Measurements from ENCODE around the gene GPR183.

The GPR183 gene

GRCh38 chr13:99312493-99312883 is 5.3 kb upstream of the GPR183 start:
- peak; percentile 93 for DNase-seq (ENCODE audit: low read depth)

- DNase-seq (ENCODE audit: low read depth), result no peak
Observed at GRCh38 chr13:99311748-99312492, 4.7 kb upstream of the GPR183 start.

DNA sequence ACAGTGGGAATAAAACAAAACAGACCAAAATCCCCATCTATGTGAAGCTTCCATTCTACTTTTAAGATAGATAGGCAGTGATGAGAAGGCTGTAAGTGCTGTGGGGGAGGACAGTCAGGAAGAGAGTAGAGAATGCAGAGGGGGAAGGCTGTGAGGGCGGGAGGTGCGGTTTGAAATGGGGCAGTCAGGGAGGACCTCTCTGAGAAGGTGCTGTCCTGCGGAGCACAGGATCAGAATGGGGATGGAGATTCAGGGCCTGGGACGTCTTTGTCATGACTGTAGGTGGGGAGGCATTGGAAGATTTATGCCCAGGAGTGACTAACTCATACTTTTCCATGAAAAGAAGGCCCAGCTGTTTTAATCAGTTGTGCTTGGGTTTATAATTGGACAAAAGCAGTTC is 3.9 kb upstream of the GPR183 start:
- no peak for DNase-seq (ENCODE audit: low read depth)

GRCh38 chr13:99310382-99311031 is 3.3 kb upstream of the GPR183 start:
- DNase-seq (ENCODE audit: low read depth), result peak; percentile 69

DNA sequence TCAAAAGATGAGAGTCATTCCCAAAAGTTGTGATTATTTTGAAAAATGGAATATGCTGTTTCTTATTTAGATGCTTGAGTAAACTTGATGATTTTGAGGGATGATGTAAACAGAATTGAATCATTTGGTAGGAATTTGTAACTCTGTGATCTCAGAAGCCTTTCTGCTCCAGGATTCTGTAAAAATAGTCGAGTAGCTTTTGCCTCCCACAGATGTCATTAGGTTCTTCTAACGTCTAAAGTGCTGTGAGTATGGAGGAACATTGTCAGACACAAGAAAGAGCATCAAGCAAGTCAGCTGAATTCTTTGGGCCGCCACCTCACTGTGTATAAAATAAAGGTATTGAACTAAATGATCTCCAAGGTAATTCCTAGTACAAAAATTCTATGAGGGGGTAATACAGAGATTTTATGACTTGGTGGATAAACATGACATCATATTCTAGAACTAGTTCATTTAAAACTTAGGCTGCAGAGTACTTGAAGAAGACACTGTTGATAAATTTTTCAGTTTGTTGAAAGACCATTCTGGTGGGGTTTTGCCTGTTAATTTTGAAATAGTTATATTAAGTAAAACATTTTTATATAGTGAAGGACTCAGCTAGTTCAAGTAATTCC is 1.4 kb upstream of the GPR183 start:
- no peak for DNase-seq (ENCODE audit: low read depth)

DNA sequence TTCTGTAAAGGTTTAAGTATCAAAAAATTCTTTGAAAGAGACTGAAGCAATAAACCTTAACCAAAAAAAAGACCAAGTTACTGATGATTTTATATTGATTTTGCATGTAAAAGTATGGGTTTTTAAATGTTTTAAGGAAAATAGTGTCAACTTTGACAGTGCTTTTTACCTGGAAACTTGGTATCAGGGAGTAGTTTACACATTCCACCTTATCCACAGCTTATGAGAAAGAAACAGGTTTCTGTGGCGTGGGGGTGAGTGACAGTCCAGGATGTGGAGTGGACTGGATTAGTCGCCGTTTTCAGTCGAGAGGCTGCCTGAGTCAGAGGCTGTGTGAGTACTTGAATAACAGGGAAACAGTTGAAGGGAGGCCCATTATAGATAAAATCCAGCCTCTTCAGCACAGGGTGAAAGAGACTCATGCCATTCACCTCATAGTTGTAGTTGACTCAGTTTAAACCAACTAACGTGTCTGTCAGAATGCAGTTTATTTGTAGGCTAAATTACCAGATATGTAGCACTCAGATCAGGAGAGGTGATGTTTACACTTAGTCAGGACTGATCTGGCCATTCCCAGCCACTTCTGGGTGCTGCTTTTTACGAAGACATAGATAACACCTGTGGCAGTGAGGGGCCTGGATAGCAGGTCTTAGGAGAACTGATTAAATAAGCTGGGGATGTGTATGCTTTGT is 595 bp upstream of the GPR183 start:
- peak; percentile 70 for DNase-seq (ENCODE audit: low read depth)

DNA sequence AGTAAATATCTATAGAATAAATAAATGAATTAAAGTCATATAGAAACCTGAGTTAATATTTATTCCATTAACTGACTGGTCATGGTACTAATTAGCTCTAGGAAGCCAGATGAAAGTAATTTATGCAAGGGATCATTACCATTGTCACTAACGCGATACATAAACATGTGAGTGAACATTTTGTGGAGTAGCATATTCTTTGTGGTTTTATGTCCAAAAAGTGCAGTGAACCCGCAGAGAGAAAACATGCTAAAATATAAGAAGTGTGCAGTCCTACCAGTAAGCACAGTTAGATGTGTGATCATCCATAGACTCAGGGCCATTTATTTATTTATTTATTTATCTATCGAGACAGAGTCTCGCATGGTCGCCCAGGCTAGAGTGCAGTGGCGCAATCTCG is 1.6 kb downstream of the GPR183 start:
- DNase-seq (ENCODE audit: low read depth), result no peak

DNA sequence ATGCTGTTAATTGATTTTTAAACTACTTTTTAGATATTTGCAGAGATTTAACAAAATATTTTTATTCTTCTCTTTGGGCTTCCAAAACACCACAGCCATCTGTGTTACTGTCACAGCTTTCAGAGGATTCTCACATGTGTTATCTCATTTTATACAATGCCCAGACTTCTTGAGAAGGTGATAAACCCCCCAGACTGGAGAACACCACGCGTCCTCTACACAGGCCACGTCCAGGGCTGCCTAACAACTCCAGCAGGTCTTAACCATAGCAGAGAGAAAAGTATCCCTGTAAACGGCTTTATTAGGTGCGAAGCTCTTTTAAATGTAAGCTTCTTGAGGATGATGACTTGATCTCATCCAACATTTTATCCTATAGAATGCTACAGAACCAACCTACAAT is 2.0 kb downstream of the GPR183 start:
- no peak for DNase-seq (ENCODE audit: low read depth)

GRCh38 chr13:99304541-99304940 is 2.7 kb downstream of the GPR183 start:
- DNase-seq (ENCODE audit: low read depth), result no peak

DNA sequence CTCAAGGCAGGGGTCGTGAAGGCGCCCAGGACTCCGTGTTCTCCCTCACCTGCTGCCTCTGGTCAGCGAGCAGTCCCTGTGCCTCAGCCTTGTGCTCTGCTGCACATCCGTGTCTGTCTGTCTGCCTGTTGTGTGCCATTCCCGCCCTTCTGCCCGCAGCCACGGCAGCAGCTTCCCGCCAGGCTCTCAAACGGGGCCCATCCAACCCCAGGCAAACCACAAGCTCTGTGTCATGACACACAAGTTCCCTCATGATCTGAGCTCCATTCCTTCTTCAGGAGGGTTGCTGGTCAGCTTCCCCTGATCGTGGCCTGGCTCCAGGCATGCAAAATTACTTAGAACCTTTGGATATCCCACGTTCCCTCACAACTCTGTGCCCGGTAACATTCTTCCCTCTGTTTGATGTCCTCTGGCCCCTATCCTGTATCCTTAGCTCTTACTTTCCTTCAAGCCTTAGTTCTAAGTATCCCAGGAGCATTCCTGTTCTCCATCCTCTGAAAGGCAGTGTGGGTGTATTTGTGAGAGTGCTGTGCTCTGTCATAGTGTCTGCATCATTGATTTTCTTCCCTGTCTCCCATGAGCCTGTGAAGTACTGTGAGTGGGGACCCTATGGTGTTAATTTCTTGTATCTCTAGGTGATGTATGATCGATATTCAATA is 3.2 kb downstream of the GPR183 start:
- DNase-seq (ENCODE audit: low read depth), result no peak

- DNase-seq (ENCODE audit: low read depth), result no peak
Observed at GRCh38 chr13:99302637-99303505, 4.3 kb downstream of the GPR183 start.

GRCh38 chr13:99301913-99302636 is 5.1 kb downstream of the GPR183 start:
- no peak for DNase-seq (ENCODE audit: low read depth)

DNA sequence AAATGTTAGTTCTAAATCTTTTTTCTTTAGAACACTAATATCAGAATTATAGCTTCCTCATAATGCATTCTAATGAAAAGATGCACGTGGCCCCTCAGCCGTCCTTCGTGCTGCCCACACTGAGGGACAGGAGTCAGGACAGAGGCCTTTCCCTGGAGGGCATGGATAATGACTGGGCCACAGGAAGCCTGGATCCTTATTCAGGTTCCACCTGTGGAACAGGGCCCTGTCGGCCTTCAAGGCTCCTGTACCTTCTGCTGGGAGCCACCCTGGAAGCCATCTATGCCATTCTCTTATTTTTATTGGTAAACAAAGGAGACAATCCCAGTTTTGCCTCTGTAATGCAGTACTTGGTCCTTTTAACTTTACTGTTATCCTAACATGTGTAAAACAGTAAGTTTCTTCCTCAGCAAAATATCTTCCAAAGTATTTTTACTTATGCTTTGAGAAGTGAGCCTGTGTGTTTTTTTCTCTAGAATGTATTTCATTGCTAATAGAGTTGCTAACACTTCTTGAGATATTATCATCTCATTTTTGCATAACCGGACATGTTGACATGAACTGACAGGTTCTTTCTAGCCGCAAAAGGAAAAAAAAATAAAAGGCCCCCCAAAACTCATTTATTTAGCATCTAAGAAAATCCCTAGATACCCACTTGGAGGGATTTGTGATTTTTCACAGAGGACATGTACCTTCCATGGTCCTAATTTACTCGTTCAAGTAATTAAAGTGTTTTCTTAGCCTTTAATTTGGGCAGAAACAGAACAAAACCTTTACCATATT is 6.0 kb downstream of the GPR183 start:
- no peak for DNase-seq (ENCODE audit: low read depth)

DNA sequence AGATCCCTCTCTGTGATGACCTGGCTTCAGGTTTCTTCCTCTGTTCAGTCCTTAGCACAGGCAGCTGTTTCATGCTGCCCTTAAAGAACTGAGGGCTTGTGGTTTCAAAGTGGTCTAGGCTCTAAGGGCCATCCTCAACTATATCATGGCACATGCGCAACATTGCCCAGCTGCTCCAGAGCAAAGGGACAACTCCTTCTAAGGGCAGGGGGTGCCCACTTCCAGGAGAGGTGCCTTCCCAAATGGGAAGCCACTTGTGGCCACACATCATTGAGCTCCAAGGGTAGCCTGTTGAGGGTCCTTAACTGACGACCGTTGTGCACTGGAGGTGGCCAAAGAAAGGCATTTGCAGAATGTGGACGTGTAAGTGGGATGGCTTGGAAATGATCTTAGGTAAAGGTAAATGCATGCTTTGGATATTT is 7.3 kb downstream of the GPR183 start:
- DNase-seq (ENCODE audit: low read depth), result no peak

DNA sequence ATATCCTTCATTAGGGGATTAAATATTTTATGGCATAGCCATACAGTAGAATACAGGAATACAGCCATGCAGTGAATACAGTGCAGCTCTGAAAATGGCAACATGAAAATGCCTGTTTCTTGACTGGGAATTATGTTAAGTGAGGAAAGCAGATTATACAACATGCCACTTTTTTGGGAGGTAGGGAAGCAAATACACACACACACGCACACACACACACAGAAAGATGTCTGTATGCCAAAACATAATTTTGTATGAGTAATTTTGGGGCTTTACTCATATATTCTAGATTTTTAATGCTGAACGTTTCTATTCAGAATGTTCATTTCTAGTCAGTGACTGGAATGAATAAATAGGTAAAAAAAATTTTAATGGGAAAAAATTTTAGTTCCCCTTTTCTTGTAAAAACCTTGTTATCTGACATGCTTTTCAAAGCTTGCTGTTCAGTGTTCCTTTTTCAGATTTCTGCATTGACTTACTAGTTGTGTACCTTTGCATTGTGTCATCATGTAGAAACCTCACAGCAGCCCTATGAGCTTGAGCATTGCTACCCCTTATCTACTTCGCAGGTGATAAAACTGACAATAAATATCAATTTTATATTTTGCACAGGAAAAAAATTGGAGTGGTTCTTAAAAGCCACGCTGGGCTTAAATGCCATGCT is 7.8 kb downstream of the GPR183 start:
- DNase-seq (ENCODE audit: low read depth), result no peak

DNA sequence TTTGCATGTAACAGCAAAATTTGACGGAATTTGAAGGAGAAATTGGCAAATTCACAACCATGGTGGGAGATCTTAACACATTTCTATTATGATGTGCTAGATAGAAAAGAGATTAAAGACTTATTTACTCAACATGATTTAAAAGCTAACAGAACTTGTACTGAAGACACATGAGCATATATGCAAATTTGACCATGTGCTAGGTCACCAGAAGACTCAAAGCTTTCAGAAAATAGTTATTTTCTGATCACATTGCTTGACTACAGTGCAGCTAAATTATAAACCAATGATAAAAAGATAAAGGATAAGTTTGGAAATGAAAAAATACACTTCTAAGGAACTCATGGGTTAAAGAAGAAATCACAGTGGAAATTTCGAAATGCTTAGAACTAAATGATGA is 9.1 kb downstream of the GPR183 start:
- DNase-seq (ENCODE audit: low read depth), result no peak

GRCh38 chr13:99297331-99297730 is 9.9 kb downstream of the GPR183 start:
- no peak for DNase-seq (ENCODE audit: low read depth)

DNA sequence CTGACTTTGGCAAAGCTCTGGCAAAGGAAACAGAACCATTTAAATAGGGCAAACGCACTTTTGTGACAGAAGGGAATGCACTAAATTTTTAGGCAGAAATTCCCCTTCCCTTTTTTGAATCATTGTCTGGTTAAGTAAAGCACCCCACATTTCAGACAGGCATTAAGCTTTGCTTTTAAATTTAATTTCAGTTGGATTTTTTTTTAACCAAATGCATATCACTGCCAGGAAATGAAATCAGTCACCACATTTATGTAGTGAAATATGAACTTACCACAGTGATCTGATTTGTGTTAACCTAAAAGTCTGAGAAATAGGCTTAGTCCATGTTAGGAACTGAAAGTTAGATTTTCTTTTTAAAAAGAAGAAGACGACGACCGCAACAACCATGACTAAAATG is 10.8 kb downstream of the GPR183 start:
- peak; percentile 25 for DNase-seq (ENCODE audit: low read depth)
